Trophoblast cell (in vitro differentiated cells and primary cell): ENCODE data around the gene SCD5.
A peak's percentile ranks its signal among the peaks of the same experiment; 100 is the strongest.

Experiments
- DNase-seq, 2 donors: peaks; one replicate each; pipeline ENCODE4 v3.0.0-alpha.2; 2016
- H2AFZ ChIP-seq: 2 replicates; pipeline ENCODE4 v1.6.1; 2013; ENCODE audit warnings: low read length, moderate library complexity, mild to moderate bottlenecking; ENCODE audit not compliant: insufficient read depth, poor library complexity
- H2AK5ac ChIP-seq: 2 replicates; pipeline ENCODE4 v1.6.1; 2013; ENCODE audit warnings: mild to moderate bottlenecking, low read length
- H2BK120ac ChIP-seq: 2 replicates; pipeline ENCODE4 v1.6.1; 2013; ENCODE audit warnings: low read length, mild to moderate bottlenecking, moderate library complexity; ENCODE audit not compliant: insufficient read depth, poor library complexity
- H2BK12ac ChIP-seq: 2 replicates; pipeline ENCODE4 v1.6.1; 2013; ENCODE audit warnings: mild to moderate bottlenecking, low read length, moderate library complexity
- H2BK5ac ChIP-seq: 2 replicates; pipeline ENCODE4 v1.6.1; 2013; ENCODE audit warnings: low read length, low read depth, moderate library complexity, mild to moderate bottlenecking; ENCODE audit not compliant: poor library complexity
- H3K14ac ChIP-seq: 2 replicates; pipeline ENCODE4 v1.6.1; 2013; ENCODE audit warnings: mild to moderate bottlenecking, low read length
- H3K18ac ChIP-seq: 2 replicates; pipeline ENCODE4 v1.6.1; 2013; ENCODE audit warnings: mild to moderate bottlenecking, low read length
- H3K23ac ChIP-seq: 2 replicates; pipeline ENCODE4 v1.6.1; 2013; ENCODE audit warnings: low read length
- H3K27ac ChIP-seq: 2 replicates; pipeline ENCODE4 v1.5.1; 2013; ENCODE audit warnings: low read depth, mild to moderate bottlenecking, inconsistent platforms, low read length, moderate library complexity
- H3K27me3 ChIP-seq: 2 replicates; pipeline ENCODE4 v1.6.1; 2013; ENCODE audit warnings: inconsistent platforms, mild to moderate bottlenecking, low read length, moderate library complexity; ENCODE audit not compliant: insufficient read depth
- H3K36me3 ChIP-seq, 2 experiments: 1 replicate in 1 of 2; 2 replicates in 1 of 2; pipeline ENCODE4 v1.6.1; 2013; ENCODE audit warnings: low read length in 2 of 2, mild to moderate bottlenecking in 2 of 2, moderate library complexity in 1 of 2; ENCODE audit not compliant: insufficient read depth in 2 of 2, control insufficient read depth in 1 of 2
- H3K4ac ChIP-seq: 2 replicates; pipeline ENCODE4 v1.6.1; 2013; ENCODE audit warnings: low read depth, mild to moderate bottlenecking, low read length, moderate library complexity
- H3K4me1 ChIP-seq, 2 experiments: 1 replicate in 1 of 2; 2 replicates in 1 of 2; pipeline ENCODE4 v1.6.1; 2013; ENCODE audit warnings: low read length in 2 of 2, mild to moderate bottlenecking in 2 of 2, moderate library complexity in 1 of 2; ENCODE audit not compliant: insufficient read depth in 2 of 2, control insufficient read depth in 1 of 2
- H3K4me2 ChIP-seq: 2 replicates; pipeline ENCODE4 v1.6.1; 2013; ENCODE audit warnings: inconsistent platforms, mild to moderate bottlenecking, low read length, moderate library complexity
- H3K4me3 ChIP-seq: 2 replicates; pipeline ENCODE4 v1.5.1; 2013; ENCODE audit warnings: mild to moderate bottlenecking, low read depth, low read length, inconsistent platforms
- H3K79me1 ChIP-seq: one replicate; pipeline ENCODE4 v1.6.1; 2013; ENCODE audit warnings: low read length
- H3K79me2 ChIP-seq: 2 replicates; pipeline ENCODE4 v1.6.1; 2013; ENCODE audit warnings: low read length, mild to moderate bottlenecking; ENCODE audit not compliant: control insufficient read depth, insufficient read depth, poor library complexity
- H3K9ac ChIP-seq: 2 replicates; pipeline ENCODE4 v1.6.1; 2013; ENCODE audit warnings: mild to moderate bottlenecking, low read length
- H3K9me3 ChIP-seq: 2 replicates; pipeline ENCODE4 v1.6.1; 2013; ENCODE audit warnings: low read depth, mild to moderate bottlenecking, control low read depth, inconsistent platforms, low read length; ENCODE audit not compliant: insufficient read depth
- H4K12ac ChIP-seq: 2 replicates; pipeline ENCODE4 v1.6.1; 2013; ENCODE audit warnings: low read depth, mild to moderate bottlenecking, low read length, moderate library complexity
- H4K8ac ChIP-seq: 2 replicates; pipeline ENCODE4 v1.6.1; 2013; ENCODE audit warnings: low read depth, mild to moderate bottlenecking, low read length, moderate library complexity
- H4K91ac ChIP-seq: one replicate; pipeline ENCODE4 v1.6.1; 2013; ENCODE audit warnings: low read depth, mild to moderate bottlenecking, low read length, moderate library complexity
- WGBS: extraction: QIAGEN DNeasy Blood & Tissue Kit; methylation state at CpG from one replicate; pipeline ENCODE4 v1.1.7; 2013; ENCODE audit warnings: missing lambda C conversion rate; ENCODE audit not compliant: insufficient read length, insufficient coverage; ENCODE audit errors: extremely low coverage; 5-methylcytosine and 5-hydroxymethylcytosine counted together

SCD5 gene

GRCh38 chr4:82601242-82602015 lies 197.2 kb downstream of the SCD5 start:
- no peak overlapping the region for H3K4ac ChIP-seq
- H3K18ac ChIP-seq, result no peak overlapping the region
- no peak overlapping the region for H3K14ac ChIP-seq
- no peak overlapping the region for H3K9ac ChIP-seq
- no peak overlapping the region for H4K12ac ChIP-seq
- no peaks in the 10 kb centered on the region for H3K4me1 ChIP-seq
- no peak overlapping the region for H4K91ac ChIP-seq
- no peak overlapping the region for H2AK5ac ChIP-seq
- no peak overlapping the region for H4K8ac ChIP-seq
- no peaks in the 10 kb centered on the region for H3K36me3 ChIP-seq
- H3K9me3 ChIP-seq, result peaks cover 1% of the 10 kb centered on the region
- H3K79me1 ChIP-seq, result no peaks in the 10 kb centered on the region
- DNase-seq, result no peak
- no peak overlapping the region for H2BK5ac ChIP-seq
- no peak overlapping the region for H3K27ac ChIP-seq
- H3K27me3 ChIP-seq, result no peaks in the 10 kb centered on the region
- no peaks in the 10 kb centered on the region for H3K79me2 ChIP-seq
- H3K23ac ChIP-seq, result no peak overlapping the region
- no peak overlapping the region for H2BK12ac ChIP-seq
- H3K4me3 ChIP-seq, result no peak overlapping the region
- no peak overlapping the region for H2AFZ ChIP-seq
- WGBS, result no CpG with 5 or more reads among the region's 9 CpGs
- no peak overlapping the region for H3K4me2 ChIP-seq
- no peak overlapping the region for H2BK120ac ChIP-seq

- no peaks in the 10 kb centered on the region for H3K79me2 ChIP-seq
- H3K27me3 ChIP-seq, result no peaks in the 10 kb centered on the region
- WGBS, result no CpG with 5 or more reads among the region's 4 CpGs
These were observed 199.3 kb downstream of the SCD5 start for GRCh38 chr4:82599336-82599735.

GRCh38 chr4:82594456-82594855 lies 204.1 kb downstream of the SCD5 start:
- DNase-seq, result peak in 1 of 2 donors; percentile 38
- Histone ChIP-seq H3K36me3 (no peaks in the 10 kb centered on the region), H2BK120ac (no peak overlapping the region), H4K8ac (no peak overlapping the region), H3K79me2 (peaks cover 2% of the 10 kb centered on the region), H3K23ac (no peak overlapping the region), H3K9me3 (peaks cover 1% of the 10 kb centered on the region), H2AFZ (no peak overlapping the region), H3K14ac (no peak overlapping the region), H2AK5ac (no peak overlapping the region), H3K4me2 (no peak overlapping the region), H3K9ac (no peak overlapping the region), H3K4me3 (no peak overlapping the region), H3K27ac (no peak overlapping the region), H3K18ac (no peak overlapping the region), H3K79me1 (peaks cover 2% of the 10 kb centered on the region), H3K4me1 (peaks cover 4 to 9% of the 10 kb centered on the region in 2 experiments), H2BK5ac (no peak overlapping the region), H2BK12ac (no peak overlapping the region), H3K4ac (no peak overlapping the region), H3K27me3 (no peaks in the 10 kb centered on the region), H4K12ac (no peak overlapping the region), H4K91ac (no peak overlapping the region)
- no CpG with 5 or more reads among the region's 4 CpGs for WGBS

More at GRCh38 chr4:82599336-82599735, 199.3 kb downstream of the SCD5 start:
- H3K9ac ChIP-seq, result no peak overlapping the region
- H3K79me1 ChIP-seq, result no peaks in the 10 kb centered on the region
- H2AK5ac ChIP-seq, result no peak overlapping the region
- no peak overlapping the region for H2BK120ac ChIP-seq
- H3K14ac ChIP-seq, result no peak overlapping the region
- no peak overlapping the region for H3K18ac ChIP-seq
- H3K4me3 ChIP-seq, result no peak overlapping the region
- H2BK12ac ChIP-seq, result no peak overlapping the region
- H3K23ac ChIP-seq, result no peak overlapping the region
- no peak overlapping the region for H3K4ac ChIP-seq
- DNase-seq, result peak; percentile 19 to 45
- H4K91ac ChIP-seq, result no peak overlapping the region
- H2AFZ ChIP-seq, result no peak overlapping the region
- H4K12ac ChIP-seq, result no peak overlapping the region
- no peak overlapping the region for H3K4me2 ChIP-seq
- no peak overlapping the region for H4K8ac ChIP-seq
- H3K36me3 ChIP-seq, result no peaks in the 10 kb centered on the region
- H2BK5ac ChIP-seq, result no peak overlapping the region
- peaks cover 1% of the 10 kb centered on the region for H3K9me3 ChIP-seq
- H3K27ac ChIP-seq, result no peak overlapping the region
- H3K4me1 ChIP-seq, result peaks cover 0 to 2% of the 10 kb centered on the region in 2 experiments

GRCh38 chr4:82593411-82593810 lies 205.2 kb downstream of the SCD5 start:
- Histone ChIP-seq H3K79me2 (peaks cover 2% of the 10 kb centered on the region), H3K27me3 (no peaks in the 10 kb centered on the region), H3K9ac (no peak overlapping the region), H2AK5ac (no peak overlapping the region), H3K27ac (no peak overlapping the region), H2AFZ (no peak overlapping the region), H2BK5ac (no peak overlapping the region), H3K14ac (no peak overlapping the region), H4K12ac (no peak overlapping the region), H4K8ac (no peak overlapping the region), H3K79me1 (peaks cover 4% of the 10 kb centered on the region), H3K4me3 (no peak overlapping the region), H2BK120ac (no peak overlapping the region), H3K9me3 (peaks cover 1% of the 10 kb centered on the region), H3K4ac (no peak overlapping the region), H4K91ac (no peak overlapping the region), H3K36me3 (no peaks in the 10 kb centered on the region), H3K4me2 (no peak overlapping the region), H2BK12ac (no peak overlapping the region), H3K18ac (no peak overlapping the region), H3K23ac (no peak overlapping the region), H3K4me1 (peaks cover 5 to 14% of the 10 kb centered on the region in 2 experiments)
- no peak for DNase-seq
- WGBS, result no CpG with 5 or more reads among the region's 5 CpGs
